ENCODE results near the gene ZNF362. TPM values are rescaled to one million over a fixed set of nuclear protein-coding genes. Genes with fewer than 3 reads are reported as not detected.

Gene ZNF362
- total RNA-seq, 6 experiments from 2014 or later, result 15.3 to 19.6 (median 17.0) TPM

DNA sequence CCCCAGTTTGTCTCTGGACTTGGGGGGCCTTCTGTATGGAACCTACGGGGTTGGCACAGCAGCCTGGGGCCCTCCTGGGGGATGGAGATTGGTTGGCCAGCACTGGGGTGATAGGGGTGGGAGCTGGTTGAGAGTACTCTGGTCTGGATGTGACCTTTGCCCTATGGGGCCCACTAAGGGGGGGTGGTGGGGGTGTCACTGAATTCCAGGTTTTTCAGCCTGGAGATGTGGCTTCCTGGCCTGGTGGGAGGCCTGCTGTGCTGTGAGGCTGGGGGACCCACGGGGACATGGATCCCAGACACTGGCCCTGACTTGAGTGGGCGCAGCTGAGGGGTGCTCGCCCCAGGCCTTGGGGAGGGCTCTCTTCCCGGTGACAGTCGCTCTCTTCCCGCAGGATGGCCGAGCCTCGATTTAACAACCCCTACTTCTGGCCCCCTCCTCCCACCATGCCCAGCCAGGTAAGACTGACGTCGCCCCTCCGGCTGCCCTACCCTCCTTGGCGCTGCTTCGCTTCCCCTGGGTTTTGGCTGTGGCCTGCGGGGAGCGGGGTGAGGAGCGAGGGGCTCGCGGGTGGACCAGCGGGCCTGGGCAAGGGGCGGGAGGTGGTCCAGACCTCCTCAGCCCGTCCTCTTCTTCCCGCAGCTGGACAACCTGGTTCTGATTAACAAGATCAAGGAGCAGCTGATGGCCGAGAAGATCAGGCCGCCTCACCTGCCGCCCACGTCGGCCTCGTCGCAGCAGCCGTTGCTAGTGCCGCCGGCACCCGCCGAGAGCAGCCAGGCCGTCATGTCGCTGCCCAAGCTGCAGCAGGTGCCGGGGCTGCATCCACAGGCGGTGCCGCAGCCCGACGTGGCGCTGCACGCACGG lies 19.6 kb downstream of the ZNF362 start:
- no peaks in the 10 kb centered on the region for H3K4me1 Mint-ChIP-seq (ENCODE audit: low read depth)
- H3K4me3 Mint-ChIP-seq, result no peak overlapping the region

DNA sequence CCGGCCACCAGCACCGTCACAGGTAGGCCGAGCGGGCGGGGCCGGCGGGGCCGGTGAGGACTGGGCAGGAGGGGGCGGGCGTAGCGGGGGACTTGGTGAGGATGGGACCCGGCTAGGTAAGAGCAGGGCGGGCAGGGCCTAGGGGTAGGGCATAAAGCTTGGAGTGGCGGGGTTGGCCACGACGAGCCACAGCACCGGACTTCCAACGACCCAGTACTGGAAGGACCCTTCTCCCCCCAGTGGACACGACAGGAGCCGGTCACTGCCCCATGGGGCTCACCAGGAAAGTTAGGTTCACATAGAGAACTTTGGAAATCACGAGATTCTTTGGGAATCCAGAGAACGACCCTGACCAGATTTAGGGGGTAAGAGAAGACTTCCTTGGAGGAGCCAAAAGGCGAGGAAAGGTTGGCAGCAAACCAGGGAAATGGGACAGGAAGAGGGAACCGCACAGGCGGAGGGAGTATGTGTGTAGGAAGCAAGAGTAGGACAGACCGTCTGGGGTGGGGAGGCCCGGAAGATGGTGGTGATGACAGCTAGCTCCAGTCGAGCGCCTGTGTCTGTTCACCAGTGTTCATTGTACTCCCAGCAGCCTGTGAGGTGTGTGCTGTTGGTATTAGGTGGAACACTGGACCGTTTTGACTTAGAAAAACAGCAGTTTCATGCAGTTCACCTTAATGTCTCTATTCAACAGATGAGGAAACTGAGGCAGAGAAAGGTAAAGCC lies 20.4 kb downstream of the ZNF362 start:
- no peaks in the 10 kb centered on the region for H3K9me3 Mint-ChIP-seq
- DNase-seq, result no peak
- peaks cover 2% of the 10 kb centered on the region for H3K36me3 Mint-ChIP-seq (ENCODE audit: low read depth)
- no peak overlapping the region for H3K27ac Mint-ChIP-seq
- H3K4me1 Mint-ChIP-seq (ENCODE audit: low read depth), result no peaks in the 10 kb centered on the region
- no peaks in the 10 kb centered on the region; the same call in 1 of the 2 replicates for H3K27me3 Mint-ChIP-seq (ENCODE audit: insufficient read depth)
- H3K4me3 Mint-ChIP-seq, result no peak overlapping the region
- TF ChIP-seq, protein P1, sequence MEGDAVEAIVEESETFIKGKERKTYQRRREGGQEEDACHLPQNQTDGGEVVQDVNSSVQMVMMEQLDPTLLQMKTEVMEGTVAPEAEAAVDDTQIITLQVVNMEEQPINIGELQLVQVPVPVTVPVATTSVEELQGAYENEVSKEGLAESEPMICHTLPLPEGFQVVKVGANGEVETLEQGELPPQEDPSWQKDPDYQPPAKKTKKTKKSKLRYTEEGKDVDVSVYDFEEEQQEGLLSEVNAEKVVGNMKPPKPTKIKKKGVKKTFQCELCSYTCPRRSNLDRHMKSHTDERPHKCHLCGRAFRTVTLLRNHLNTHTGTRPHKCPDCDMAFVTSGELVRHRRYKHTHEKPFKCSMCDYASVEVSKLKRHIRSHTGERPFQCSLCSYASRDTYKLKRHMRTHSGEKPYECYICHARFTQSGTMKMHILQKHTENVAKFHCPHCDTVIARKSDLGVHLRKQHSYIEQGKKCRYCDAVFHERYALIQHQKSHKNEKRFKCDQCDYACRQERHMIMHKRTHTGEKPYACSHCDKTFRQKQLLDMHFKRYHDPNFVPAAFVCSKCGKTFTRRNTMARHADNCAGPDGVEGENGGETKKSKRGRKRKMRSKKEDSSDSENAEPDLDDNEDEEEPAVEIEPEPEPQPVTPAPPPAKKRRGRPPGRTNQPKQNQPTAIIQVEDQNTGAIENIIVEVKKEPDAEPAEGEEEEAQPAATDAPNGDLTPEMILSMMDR (IDR thresholded peaks at IDR 0.05), result no peak

More for the DNA sequence above, 19.6 kb downstream of the ZNF362 start:
- Mint-ChIP-seq H3K9me3 (no peaks in the 10 kb centered on the region), H3K27me3 (ENCODE audit: insufficient read depth) (no peaks in the 10 kb centered on the region; the same call in 1 of the 2 replicates), H3K27ac (no peak overlapping the region), H3K36me3 (ENCODE audit: low read depth) (no peaks in the 10 kb centered on the region)
- DNase-seq, result no peak
- TF ChIP-seq, protein P1 (IDR thresholded peaks at IDR 0.05), result no peak

DNA sequence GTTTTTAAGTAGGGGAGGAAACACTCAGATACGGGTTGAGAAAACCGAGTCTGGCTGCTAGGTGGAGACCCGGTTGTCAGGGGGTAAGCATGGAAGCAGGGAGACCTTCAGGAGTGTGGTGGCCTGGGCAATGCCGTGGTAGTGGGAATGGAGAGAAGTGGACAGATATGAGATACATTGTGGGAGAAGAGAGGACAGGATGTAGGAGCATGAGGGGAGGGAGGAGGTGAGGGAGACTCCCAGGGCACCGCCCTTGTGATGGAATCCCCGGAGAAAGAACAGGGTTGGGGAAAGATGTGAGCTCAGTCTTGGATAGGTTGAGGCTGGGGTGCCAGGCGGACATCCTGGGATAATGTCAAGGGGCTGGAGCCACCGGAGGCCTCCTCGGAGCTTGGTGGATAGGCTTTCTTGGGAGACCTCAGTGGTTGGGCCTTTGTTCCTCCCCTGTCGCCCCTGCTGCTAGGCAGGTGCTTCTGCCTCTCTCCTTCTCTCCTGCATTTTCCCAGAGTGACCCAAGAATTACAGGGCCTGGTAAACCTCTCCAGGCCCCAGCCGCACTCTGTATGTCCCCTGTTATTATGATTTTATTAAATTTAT lies 21.3 kb downstream of the ZNF362 start:
- peaks cover 8% of the 10 kb centered on the region for H3K36me3 Mint-ChIP-seq (ENCODE audit: low read depth)
- DNase-seq, result no peak
- TF ChIP-seq, protein P1 (IDR thresholded peaks at IDR 0.05), result no peak
- H3K27me3 Mint-ChIP-seq (ENCODE audit: insufficient read depth), result no peaks in the 10 kb centered on the region; the same call in 1 of the 2 replicates
- H3K4me1 Mint-ChIP-seq (ENCODE audit: low read depth), result no peaks in the 10 kb centered on the region
- no peak overlapping the region for H3K4me3 Mint-ChIP-seq
- no peaks in the 10 kb centered on the region for H3K9me3 Mint-ChIP-seq
- H3K27ac Mint-ChIP-seq, result no peak overlapping the region

DNA sequence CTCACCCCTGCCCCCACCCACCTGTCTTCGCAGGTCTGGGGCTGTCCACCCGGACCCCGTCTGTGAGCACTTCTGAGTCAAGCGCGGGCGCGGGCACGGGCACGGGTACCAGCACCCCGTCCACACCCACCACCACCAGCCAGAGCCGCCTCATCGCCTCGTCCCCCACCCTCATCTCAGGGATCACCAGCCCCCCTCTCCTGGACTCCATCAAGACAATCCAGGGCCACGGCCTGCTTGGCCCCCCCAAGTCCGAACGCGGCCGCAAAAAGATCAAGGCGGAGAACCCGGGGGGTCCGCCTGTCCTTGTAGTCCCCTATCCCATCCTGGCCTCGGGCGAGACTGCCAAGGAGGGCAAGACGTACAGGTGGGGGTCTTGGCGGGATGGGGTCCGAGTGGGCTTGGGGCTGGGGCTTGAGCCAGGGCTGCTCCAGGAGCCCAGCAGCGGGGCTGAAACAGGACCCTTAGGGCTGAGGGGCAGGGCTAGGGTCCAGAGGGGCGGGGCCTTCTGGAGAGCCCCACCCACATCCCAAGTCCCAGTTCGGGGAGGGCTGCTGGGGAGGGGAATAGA lies 23.9 kb downstream of the ZNF362 start:
- TF ChIP-seq, protein P1 (IDR thresholded peaks at IDR 0.05), result no peak
- DNase-seq, result no peak
- H3K36me3 Mint-ChIP-seq (ENCODE audit: low read depth), result peaks cover 8% of the 10 kb centered on the region

DNA sequence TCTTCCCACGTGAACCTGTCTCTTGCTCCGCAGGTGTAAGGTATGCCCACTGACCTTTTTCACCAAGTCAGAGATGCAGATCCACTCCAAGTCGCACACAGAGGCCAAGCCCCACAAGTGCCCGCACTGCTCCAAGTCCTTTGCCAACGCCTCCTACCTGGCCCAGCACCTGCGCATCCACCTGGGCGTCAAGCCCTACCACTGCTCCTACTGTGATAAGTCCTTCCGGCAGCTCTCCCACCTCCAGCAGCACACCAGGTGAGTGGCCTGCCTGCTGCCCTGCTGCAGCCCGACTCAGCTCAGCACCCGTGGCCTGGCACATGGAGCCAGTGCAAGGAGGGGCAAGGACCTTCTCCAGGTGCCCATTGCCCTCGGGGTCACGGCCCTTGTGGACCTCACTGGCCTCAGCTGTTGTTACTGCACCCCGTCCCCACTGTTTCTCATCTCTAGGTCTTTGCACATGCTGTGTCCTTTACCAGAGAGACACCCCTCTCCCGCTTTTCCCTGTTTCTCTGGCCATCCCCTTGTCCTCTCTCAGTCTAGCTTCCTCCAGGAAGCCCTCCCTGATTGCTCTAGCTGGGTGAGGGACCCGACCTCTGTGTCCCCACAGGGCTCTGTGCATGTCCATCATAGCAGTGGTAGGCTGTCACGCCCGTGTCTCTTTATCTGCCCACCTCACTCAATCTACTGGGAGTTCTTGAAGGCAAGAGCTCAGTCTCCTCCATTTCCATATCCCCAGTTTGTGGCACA lies 25.4 kb downstream of the ZNF362 start:
- H3K27ac Mint-ChIP-seq, result no peak overlapping the region

More for the DNA sequence above, 23.9 kb downstream of the ZNF362 start:
- Mint-ChIP-seq H3K9me3 (no peaks in the 10 kb centered on the region), H3K27ac (no peak overlapping the region), H3K4me1 (ENCODE audit: low read depth) (no peaks in the 10 kb centered on the region), H3K27me3 (ENCODE audit: insufficient read depth) (no peaks in the 10 kb centered on the region; the same call in 1 of the 2 replicates), H3K4me3 (no peak overlapping the region)

More for the DNA sequence above, 25.4 kb downstream of the ZNF362 start:
- no peaks in the 10 kb centered on the region for H3K9me3 Mint-ChIP-seq
- no peak for DNase-seq
- H3K4me3 Mint-ChIP-seq, result no peak overlapping the region
- H3K36me3 Mint-ChIP-seq (ENCODE audit: low read depth), result peaks cover 8% of the 10 kb centered on the region
- H3K27me3 Mint-ChIP-seq (ENCODE audit: insufficient read depth), result no peaks in the 10 kb centered on the region; the same call in 1 of the 2 replicates
- TF ChIP-seq, protein P1 (IDR thresholded peaks at IDR 0.05), result no peak
- no peaks in the 10 kb centered on the region for H3K4me1 Mint-ChIP-seq (ENCODE audit: low read depth)
